PFSK-1 (cell line): ENCODE data around the gene WWC2.

ENCODE experiments used
- POLR2AphosphoS5 ChIP-seq: IDR thresholded peaks from 2 replicates; pipeline ENCODE4 v1.6.1; 2012; ENCODE audit warnings: low read depth, mild to moderate bottlenecking, control low read depth, low read length, moderate library complexity
- TAF1 ChIP-seq: IDR thresholded peaks from 2 replicates; pipeline ENCODE4 v1.6.1; 2012; ENCODE audit warnings: low read length, control low read depth, borderline replicate concordance; ENCODE audit not compliant: insufficient read depth
- TF ChIP-seq, protein P1 (sequence below), 2 experiments: IDR thresholded peaks; 2 replicates each; pipeline versions ENCODE4 v1.6.1 to v1.8.0; 2011 to 2012; ENCODE audit warnings: low read depth in 2 of 2, low read length in 2 of 2, control low read depth in 1 of 2, inconsistent platforms in 1 of 2, mild to moderate bottlenecking in 1 of 2, moderate library complexity in 1 of 2; ENCODE audit not compliant: insufficient read depth in 1 of 2

DNA sequence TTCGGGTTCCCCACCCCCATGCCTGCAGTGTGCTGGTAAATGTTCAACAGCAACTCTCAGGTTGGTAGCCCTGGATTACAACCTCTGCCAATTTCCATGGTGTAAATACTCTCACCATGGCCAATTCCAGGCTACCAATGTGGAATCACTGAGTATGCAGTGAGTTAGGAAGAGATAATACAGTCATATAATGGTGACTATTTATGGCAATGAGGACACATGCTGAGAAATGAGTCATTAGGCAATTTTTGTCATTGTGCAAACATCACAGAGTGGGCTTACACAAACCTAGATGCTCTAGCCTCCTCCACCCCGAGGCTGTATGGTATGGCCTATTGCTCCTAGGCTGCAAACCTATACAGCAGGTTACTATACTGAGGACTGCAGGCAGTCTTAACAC lies 227.8 kb downstream of the WWC2 start:
- TF ChIP-seq TAF1, result no peak
- no peak for TF ChIP-seq POLR2AphosphoS5
- TF ChIP-seq, protein P1, sequence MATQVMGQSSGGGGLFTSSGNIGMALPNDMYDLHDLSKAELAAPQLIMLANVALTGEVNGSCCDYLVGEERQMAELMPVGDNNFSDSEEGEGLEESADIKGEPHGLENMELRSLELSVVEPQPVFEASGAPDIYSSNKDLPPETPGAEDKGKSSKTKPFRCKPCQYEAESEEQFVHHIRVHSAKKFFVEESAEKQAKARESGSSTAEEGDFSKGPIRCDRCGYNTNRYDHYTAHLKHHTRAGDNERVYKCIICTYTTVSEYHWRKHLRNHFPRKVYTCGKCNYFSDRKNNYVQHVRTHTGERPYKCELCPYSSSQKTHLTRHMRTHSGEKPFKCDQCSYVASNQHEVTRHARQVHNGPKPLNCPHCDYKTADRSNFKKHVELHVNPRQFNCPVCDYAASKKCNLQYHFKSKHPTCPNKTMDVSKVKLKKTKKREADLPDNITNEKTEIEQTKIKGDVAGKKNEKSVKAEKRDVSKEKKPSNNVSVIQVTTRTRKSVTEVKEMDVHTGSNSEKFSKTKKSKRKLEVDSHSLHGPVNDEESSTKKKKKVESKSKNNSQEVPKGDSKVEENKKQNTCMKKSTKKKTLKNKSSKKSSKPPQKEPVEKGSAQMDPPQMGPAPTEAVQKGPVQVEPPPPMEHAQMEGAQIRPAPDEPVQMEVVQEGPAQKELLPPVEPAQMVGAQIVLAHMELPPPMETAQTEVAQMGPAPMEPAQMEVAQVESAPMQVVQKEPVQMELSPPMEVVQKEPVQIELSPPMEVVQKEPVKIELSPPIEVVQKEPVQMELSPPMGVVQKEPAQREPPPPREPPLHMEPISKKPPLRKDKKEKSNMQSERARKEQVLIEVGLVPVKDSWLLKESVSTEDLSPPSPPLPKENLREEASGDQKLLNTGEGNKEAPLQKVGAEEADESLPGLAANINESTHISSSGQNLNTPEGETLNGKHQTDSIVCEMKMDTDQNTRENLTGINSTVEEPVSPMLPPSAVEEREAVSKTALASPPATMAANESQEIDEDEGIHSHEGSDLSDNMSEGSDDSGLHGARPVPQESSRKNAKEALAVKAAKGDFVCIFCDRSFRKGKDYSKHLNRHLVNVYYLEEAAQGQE (IDR thresholded peaks at IDR 0.05; ENCODE audit: insufficient read depth in 1 of 2, low read depth in 2 of 2, low read length in 2 of 2), result no peak
